ENCODE measurements around the gene CRB2.
A peak's percentile ranks its signal among the peaks of the same experiment; 100 is the strongest.
"Not testable (repeated sequence)": the region's sequence is repeated elsewhere in the genome, so short reads cannot be mapped to it uniquely, and the experiment has no call there.

CRB2 gene

GRCh38 chr9:123380852-123381705 lies 25.1 kb downstream of the CRB2 start:
- no peak for DNase-seq (ENCODE audit: low read depth, low spot score)

- no peak for DNase-seq (ENCODE audit: low read depth, low spot score)
These were observed 26.9 kb downstream of the CRB2 start for GRCh38 chr9:123382653-123383511.

DNA sequence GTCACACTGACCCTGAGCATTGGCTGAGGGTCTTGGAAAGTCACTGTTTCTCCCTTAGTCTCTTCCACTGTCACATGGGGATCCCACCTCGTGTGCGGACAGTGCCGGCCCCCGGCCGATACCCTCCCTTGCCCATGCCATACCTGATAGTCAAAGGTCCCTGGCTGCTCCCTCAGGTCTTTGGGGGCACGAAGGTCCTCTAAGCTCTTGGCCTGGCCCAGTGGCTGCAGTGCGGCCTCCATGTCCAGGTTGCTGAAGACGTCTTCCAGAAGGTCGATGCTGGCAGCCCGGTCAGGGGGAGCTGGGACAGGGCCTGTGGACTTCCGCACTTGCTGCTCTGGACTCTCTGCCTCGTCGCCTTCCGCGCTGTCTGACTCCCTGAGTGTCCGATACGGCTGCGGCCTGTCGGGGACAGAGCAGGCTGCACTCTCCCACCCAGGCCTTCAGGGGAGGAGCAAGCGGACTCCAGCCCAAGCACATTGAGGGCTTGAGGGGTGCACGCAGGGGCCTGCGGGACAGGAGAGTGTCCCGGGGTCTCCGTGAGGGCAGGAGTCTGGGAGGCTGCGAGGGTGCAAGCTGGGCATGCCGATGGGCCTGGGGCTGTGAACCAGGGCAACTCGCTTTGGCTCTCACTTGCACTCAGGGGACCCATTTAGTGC lies 27.6 kb downstream of the CRB2 start:
- no peak for DNase-seq (ENCODE audit: low read depth, low spot score)

DNA sequence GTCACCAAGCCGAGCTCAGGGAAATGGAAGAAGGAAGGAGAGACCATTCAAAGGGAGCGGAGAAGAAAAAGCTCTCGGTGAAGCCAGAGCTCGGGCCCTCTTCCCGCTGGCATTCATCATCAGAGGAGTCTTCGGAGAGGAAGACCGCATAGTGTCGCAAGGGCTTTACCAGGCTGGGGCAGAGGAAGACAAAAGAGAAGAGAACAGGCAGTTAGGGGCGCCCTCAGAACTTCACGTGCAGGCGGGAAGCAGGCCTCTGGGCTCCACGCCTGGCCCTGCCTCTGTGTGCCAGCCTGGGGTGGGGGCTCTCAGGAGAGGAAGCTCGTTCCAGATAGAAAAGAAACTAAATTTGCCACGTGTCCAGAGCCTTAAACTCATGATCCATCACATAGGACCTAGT lies 31.7 kb downstream of the CRB2 start:
- DNase-seq (ENCODE audit: low read depth, low spot score), result no peak

DNA sequence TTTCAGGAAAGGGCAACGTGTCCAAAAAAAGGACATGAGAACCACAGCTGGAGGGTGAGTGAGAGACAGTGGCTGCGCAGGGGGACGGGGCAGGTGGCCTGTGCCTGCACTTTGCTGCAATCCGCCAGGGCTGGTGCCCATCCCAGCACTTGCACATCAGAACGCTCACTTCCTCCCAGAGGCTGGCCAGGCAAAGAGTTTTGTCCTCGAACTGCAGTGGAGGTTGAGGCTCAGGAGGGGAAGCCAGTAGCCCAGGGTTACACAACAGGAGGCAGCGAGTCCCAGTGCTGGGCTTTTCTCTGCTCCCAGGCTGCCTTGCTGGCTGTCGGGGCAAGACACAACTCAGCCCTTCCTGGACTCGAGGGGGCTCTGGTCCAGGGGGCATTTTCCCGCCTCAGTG lies 33.1 kb downstream of the CRB2 start:
- no peak for DNase-seq (ENCODE audit: low read depth, low spot score)

GRCh38 chr9:123389698-123390097 lies 33.7 kb downstream of the CRB2 start:
- DNase-seq (ENCODE audit: low read depth, low spot score), result no peak

DNA sequence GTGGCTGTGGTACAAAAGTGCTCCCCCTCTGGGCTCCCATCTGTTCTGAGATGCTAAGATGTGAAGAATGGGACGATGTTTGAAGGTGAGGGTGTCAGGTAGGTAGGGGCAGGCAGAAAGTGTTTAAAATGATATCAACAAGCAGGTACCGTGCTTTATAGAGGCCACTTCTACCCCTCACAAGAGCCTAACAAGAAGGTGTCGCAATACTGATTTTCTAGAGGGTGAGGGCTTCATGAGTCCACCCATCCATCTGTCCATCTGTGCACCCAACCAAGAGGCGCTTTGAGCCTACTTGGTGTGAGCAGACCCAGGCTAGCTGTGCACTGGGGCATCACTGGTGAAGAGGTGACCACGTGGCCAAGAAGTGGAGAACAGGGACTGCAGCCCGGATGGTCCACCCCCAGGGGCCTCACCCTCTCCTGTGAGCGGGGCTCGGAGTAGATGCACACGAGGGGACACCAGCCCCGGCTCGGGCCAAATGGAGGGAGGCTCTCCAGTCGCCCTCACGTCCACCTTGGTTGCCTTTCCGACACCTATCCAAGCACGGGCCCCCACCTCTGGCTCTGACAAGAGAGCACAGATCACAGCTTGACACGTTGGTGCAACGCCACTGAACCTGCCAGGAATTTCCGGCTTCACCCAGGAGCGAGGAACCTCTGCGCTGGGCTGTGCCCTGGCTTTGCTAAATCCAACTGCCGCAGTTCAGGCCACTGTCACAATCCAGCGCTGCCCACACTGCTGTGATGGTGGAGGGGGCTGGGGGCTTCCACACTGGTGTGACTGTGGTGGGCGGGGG lies 34.5 kb downstream of the CRB2 start:
- DNase-seq (ENCODE audit: low read depth, low spot score), result no peak

- DNase-seq (ENCODE audit: low read depth, low spot score), result no peak
These were observed 35.2 kb downstream of the CRB2 start for GRCh38 chr9:123391233-123391632.

DNA sequence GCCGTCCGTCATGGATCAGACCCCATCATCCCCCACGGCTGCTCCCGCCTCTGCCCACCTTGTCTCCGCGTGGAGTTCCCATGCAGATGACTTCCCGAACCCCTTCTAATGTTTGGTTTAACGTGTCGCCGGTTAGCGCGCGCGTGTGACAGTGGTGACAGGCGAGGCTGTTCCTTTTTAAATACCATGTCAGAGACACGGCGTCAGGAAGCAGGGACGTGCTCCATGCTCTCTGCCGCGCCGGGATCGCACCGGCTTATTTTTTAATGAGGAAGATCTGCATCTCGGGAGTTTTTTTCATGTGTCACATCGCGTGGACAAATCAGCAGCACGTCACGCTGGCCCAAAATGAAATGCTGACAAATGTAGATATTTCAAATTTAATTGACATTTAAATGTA lies 35.9 kb downstream of the CRB2 start:
- no peak for DNase-seq (ENCODE audit: low read depth, low spot score)

- DNase-seq (ENCODE audit: low read depth, low spot score), result no peak
These were observed 36.8 kb downstream of the CRB2 start for GRCh38 chr9:123392802-123393201.

GRCh38 chr9:123394291-123395235 lies 38.6 kb downstream of the CRB2 start:
- DNase-seq (ENCODE audit: low read depth, low spot score), result no peak

DNA sequence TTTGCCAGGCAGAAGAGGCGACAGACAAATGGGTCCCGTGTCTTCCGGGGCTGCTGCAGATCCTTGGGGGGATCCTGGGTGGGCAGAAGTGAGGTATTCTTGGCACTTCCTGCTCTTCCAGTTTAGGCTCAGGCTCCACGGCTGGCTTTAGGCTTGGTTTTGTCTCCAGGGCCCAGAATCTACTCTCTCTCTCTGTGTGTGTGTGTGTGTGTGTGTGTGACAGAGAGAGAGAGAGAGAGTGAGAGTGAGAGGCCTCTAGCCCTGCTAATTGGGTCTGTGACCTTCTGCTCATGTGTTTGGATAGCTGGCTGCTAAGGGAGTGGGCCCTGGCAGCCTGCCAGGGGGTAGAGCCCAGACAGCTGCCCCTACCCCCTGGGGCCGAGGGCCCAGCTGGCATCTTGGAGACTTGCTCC lies 39.3 kb downstream of the CRB2 start:
- DNase-seq (ENCODE audit: low read depth, low spot score), result no peak

- DNase-seq (ENCODE audit: low read depth, low spot score), result no peak
These were observed 39.9 kb downstream of the CRB2 start for GRCh38 chr9:123395689-123396511.

DNA sequence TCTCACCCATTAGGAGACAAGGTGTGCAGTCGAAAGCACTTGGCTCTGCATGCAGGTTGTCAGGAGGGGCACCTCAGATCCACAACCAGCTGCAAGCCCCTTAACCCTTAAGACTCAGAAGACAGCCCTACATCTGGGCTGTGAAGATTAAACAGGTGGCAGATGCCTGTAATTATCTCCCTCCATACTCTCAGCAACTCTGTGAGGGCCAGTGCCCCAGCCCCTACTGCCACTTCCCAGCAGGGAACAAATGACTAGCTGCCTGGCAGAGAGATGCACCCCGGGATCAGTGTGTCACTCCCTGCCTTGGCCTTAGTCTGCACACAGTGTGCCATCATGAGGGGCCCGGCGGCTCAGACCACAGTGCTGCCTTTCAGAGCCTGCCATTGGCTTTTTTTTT lies 42.0 kb downstream of the CRB2 start:
- DNase-seq (ENCODE audit: low read depth, low spot score), result no peak

DNA sequence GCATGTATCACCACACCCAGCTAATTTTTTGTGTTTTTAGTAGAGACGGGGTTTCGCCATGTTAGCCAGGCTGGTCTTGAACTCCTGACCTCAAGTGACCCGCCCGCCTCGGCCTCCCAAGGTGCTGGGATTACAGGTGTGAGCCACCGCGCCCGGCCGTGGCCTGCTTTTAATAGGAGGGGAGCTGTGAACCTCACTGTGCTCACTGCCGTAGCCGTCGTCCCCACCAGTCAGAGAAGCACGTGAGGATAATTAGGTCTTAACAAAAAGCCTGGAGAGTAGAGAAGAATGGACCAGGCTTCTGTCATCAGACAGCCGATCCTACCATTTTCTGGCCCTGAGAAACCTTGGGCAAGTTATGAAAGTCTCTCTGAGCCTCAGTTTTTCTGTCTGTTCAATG lies 42.9 kb downstream of the CRB2 start:
- DNase-seq (ENCODE audit: low read depth, low spot score), result not testable (repeated sequence)

GRCh38 chr9:123399803-123400378 lies 43.9 kb downstream of the CRB2 start:
- peak; percentile 78 for DNase-seq (ENCODE audit: low read depth, low spot score)

- no peak for DNase-seq (ENCODE audit: low read depth, low spot score)
These were observed 45.0 kb downstream of the CRB2 start for GRCh38 chr9:123400926-123401503.

GRCh38 chr9:123401879-123402513 lies 46.0 kb downstream of the CRB2 start:
- peak; percentile 67 for DNase-seq (ENCODE audit: low read depth, low spot score)
